HepG2 (cell line): Measurements from ENCODE around the gene NPPC. TPM values are rescaled to one million over a fixed set of nuclear protein-coding genes. Genes with fewer than 3 reads are reported as not detected.
"Not testable (repeated sequence)": the region's sequence is repeated elsewhere in the genome, so short reads cannot be mapped to it uniquely, and the experiment has no call there.

Experiments used
- ATAC-seq: fragments of 200-7000 bp; cut with Tn5 transposase; 3 replicates; pipeline ENCODE4 v1.9.1; 2020; ENCODE audit warnings: mild to moderate bottlenecking, moderate library complexity
- BruUV-seq: library from RNA; stranded (reverse); fragments of 400-500 nt; replicated peaks from 2 replicates; lab custom pipeline; 2021; lab: Mats Ljungman, UMichigan
- CTCF ChIA-PET: fragments of 300-600 bp; formaldehyde crosslinking; extraction: SDS; loops from one replicate; lab custom pipeline; 2021; ENCODE audit warnings: low total read pairs, inconsistent platforms, low intra/inter-chr PET ratio; lab: Yijun Ruan, JAX
- POLR2A ChIA-PET: fragments of 350-600 bp; sonication (Branson Sonifier 250); formaldehyde crosslinking; loops from one replicate; lab custom pipeline; 2020; ENCODE audit warnings: antibody characterized with exemption, inconsistent platforms; lab: Yijun Ruan, JAX
- DNase-seq: peaks from one replicate; pipeline ENCODE4 v3.0.0-alpha.2; 2015; ENCODE audit warnings: low spot score
- FAIRE-seq: peaks from 3 replicates; lab custom pipeline; 2011; peaks lifted over from hg19 to GRCh38; lab: Jason Lieb, UNC
- H2AFZ ChIP-seq: one replicate; pipeline ENCODE4 v1.6.1; 2011; ENCODE audit warnings: low read length, inconsistent platforms
- H3K27ac ChIP-seq: fragments of 300-600 bp; 3 replicates; pipeline ENCODE4 v1.8.0; 2011; ENCODE audit warnings: mixed run types, mild to moderate bottlenecking, mixed read lengths, low read length, inconsistent platforms; ENCODE audit not compliant: insufficient read depth; ENCODE audit errors: extremely low read length
- H3K27me3 ChIP-seq, 2 experiments: fragments of 200-600 bp in 1 of 2; 2 replicates in 1 of 2; 3 replicates in 1 of 2; pipeline versions ENCODE4 v1.6.0 to v1.8.0; 2011; ENCODE audit warnings: low read length in 2 of 2, mild to moderate bottlenecking in 2 of 2, moderate library complexity in 2 of 2, inconsistent platforms in 1 of 2; ENCODE audit not compliant: insufficient read depth in 2 of 2, control insufficient read depth in 1 of 2
- H3K36me3 ChIP-seq, 2 experiments: fragments of 200-600 bp in 1 of 2; replicated peaks in 1 of 2; 2 replicates in 1 of 2; 3 replicates in 1 of 2; pipeline versions ENCODE4 v1.5.1 to v1.8.0; 2011; ENCODE audit warnings: low read length in 2 of 2, inconsistent platforms in 1 of 2; ENCODE audit not compliant: insufficient read depth in 2 of 2, control insufficient read depth in 1 of 2
- H3K4me1 ChIP-seq: 2 replicates; pipeline ENCODE4 v1.5.1; 2012; ENCODE audit warnings: low read length, inconsistent platforms; ENCODE audit not compliant: insufficient read depth
- H3K4me2 ChIP-seq: 2 replicates; pipeline ENCODE4 v1.6.0; 2011; ENCODE audit warnings: low read depth, low read length, inconsistent platforms
- H3K4me3 ChIP-seq, 3 experiments: fragments of 200-600 bp in 1 of 3; sonication (generic), shearing (Covaris generic) in 1 of 3; replicated peaks in 1 of 3; 2 replicates each; pipeline ENCODE4 v1.5.1; 2011 to 2016; ENCODE audit warnings: low read length in 3 of 3, inconsistent platforms in 2 of 3, low read depth in 2 of 3, mild to moderate bottlenecking in 2 of 3, control low read depth in 1 of 3, mixed read lengths in 1 of 3; ENCODE audit not compliant: insufficient read depth in 1 of 3
- H3K79me2 ChIP-seq: one replicate; pipeline ENCODE4 v1.6.1; 2011; ENCODE audit warnings: low read length, inconsistent platforms; ENCODE audit not compliant: insufficient read depth
- H3K9ac ChIP-seq: 2 replicates; pipeline ENCODE4 v1.6.0; 2011; ENCODE audit warnings: mild to moderate bottlenecking, low read depth, low read length, inconsistent platforms; ENCODE audit not compliant: insufficient read depth
- H3K9me3 ChIP-seq: 2 replicates; pipeline ENCODE4 v1.5.1; 2012; ENCODE audit warnings: mild to moderate bottlenecking, low read length
- H4K20me1 ChIP-seq: 2 replicates; pipeline ENCODE4 v1.6.0; 2011; ENCODE audit warnings: inconsistent platforms, mild to moderate bottlenecking, low read length, moderate library complexity; ENCODE audit not compliant: insufficient read depth
- CHD4 ChIP-seq: fragments of 200-600 bp; sonication (generic); IDR thresholded peaks from 2 replicates; pipeline ENCODE4 v1.7.0; 2017; ENCODE audit warnings: mild to moderate bottlenecking, low read length, borderline replicate concordance
- FIP1L1 ChIP-seq: fragments of 200-400 bp; formaldehyde crosslinking; IDR thresholded peaks from 2 replicates; pipeline ENCODE4 v1.6.1; 2018; ENCODE audit warnings: low read depth, mild to moderate bottlenecking, low read length, moderate library complexity, borderline replicate concordance; ENCODE audit not compliant: insufficient read depth
- GATAD2A ChIP-seq: IDR thresholded peaks from 2 replicates; pipeline ENCODE4 v1.6.1; 2016
- MBNL3 ChIP-seq: fragments of 250-450 bp; sonication (Bioruptor Pico); conservative IDR thresholded peaks from 2 replicates; pipeline ENCODE4 v1.8.0; 2022; ENCODE audit warnings: mild to moderate bottlenecking, inconsistent platforms
- NFIC ChIP-seq: IDR thresholded peaks from 2 replicates; pipeline ENCODE4 v1.6.1; 2012; ENCODE audit warnings: mild to moderate bottlenecking, low read length, inconsistent platforms
- USF2 ChIP-seq, 2 experiments: sonication (generic) in 1 of 2; formaldehyde crosslinking in 1 of 2; IDR thresholded peaks; 2 replicates each; pipeline versions ENCODE4 v1.5.1 to v1.6.1; 2011 to 2020; ENCODE audit warnings: borderline replicate concordance in 1 of 2, low read depth in 1 of 2, low read length in 1 of 2, mild to moderate bottlenecking in 1 of 2, missing genetic modification reagents in 1 of 2, moderate library complexity in 1 of 2
- ZNF30 ChIP-seq: sonication (generic); formaldehyde crosslinking; IDR thresholded peaks from 2 replicates; pipeline ENCODE4 v1.5.0; 2020; ENCODE audit warnings: mild to moderate bottlenecking, missing genetic modification reagents
- ZNF569 ChIP-seq: sonication (generic); formaldehyde crosslinking; IDR thresholded peaks from 2 replicates; pipeline ENCODE4 v1.5.0; 2020; ENCODE audit warnings: mild to moderate bottlenecking, missing genetic modification reagents, moderate library complexity, borderline replicate concordance
- ZNF629 ChIP-seq: sonication (generic); formaldehyde crosslinking; conservative IDR thresholded peaks from 2 replicates; pipeline ENCODE4 v1.5.0; 2020; ENCODE audit warnings: missing genetic modification reagents
- WGBS: methylation state at CpG from one replicate; pipeline ENCODE4 v1.1.6; 2017; ENCODE audit warnings: low lambda C conversion rate; 5-methylcytosine and 5-hydroxymethylcytosine counted together
- in situ Hi-C: cut with HindIII; loops from 2 replicates; pipeline ENCODE4 v1.10.0; 2017; ENCODE audit warnings: low pct_unique_long_range_greater_than_20kb; ENCODE audit not compliant: extremely low pct_ligation_motif_present
- intact Hi-C: fragments of 100-400 bp; cut with micrococcal nuclease; formaldehyde crosslinking; loops from one replicate; pipeline ENCODE4 v1.10.0; 2022; ENCODE audit not compliant: unreplicated experiment
- polyA plus RNA-seq, 8 experiments: library from polyadenylated mRNA; depleted of rRNA in 3 of 8; stranded (reverse) in 7 of 8; unstranded in 1 of 8; fragments of >200 nt; fragmentation: Illumina TruSeq in 4 of 8; extraction: Trizol in 4 of 8; gene quantifications; 2 replicates each; pipeline versions ENCODE4 v1.2.1 to v1.2.3, GENCODE V29; 2011 to 2016; ENCODE audit warnings: low read depth in 4 of 8, missing spikeins in 1 of 8, mixed read lengths in 1 of 8; ENCODE audit not compliant: insufficient read depth in 1 of 8
- total RNA-seq, 5 experiments: library from RNA; depleted of rRNA; stranded (reverse); fragments of >200 nt; fragmentation: Illumina TruSeq; extraction: Trizol; gene quantifications; 2 replicates each; pipeline ENCODE4 v1.2.3, GENCODE V29; 2016; ENCODE audit warnings: low read depth in 1 of 5

NPPC gene
- total and polyA plus RNA-seq, 2 of the 13 experiments (the other 11 are each of a cell fraction or from before 2014, with no cell fraction given) = 0.11 TPM; not detected in 1

DNA sequence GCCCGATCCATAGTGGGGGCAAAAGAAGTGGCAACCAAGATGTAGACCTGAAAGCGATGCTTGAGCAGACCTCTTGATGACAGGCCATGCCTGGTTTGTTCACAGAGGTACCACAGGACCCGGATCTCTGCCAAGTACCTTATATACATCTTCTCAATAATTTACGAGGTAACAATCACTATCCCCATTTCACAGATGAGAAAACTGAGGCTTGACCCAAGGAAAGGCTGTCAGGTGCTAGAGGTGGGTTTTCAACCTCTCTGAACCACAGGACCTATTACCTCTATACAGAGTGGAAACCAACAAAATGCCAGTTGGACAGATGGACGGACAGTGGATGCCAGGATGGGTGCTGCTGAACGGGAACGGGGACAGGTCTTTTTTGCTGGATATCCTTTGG is 21.5 kb upstream of the NPPC start (continued):
- no peak for TF ChIP-seq GATAD2A (CRISPR knock-in tag)
- TF ChIP-seq MBNL3 (CRISPR knock-in tag) = no peak
- no peak for TF ChIP-seq ZNF569 (CRISPR knock-in tag)
- peak; percentile 74; the same call in 1 of the 2 replicates for TF ChIP-seq CHD4
- TF ChIP-seq ZNF30 = no peak
- TF ChIP-seq USF2 (IDR thresholded peaks at IDR 0.05; ENCODE audit: low read depth, low read length) = no peak
- no peak for TF ChIP-seq USF2 (CRISPR knock-in tag; IDR thresholded peaks at IDR 0.05; ENCODE audit: borderline replicate concordance)
- TF ChIP-seq FIP1L1 = no peak
- peak; percentile 91 for TF ChIP-seq ZNF629
- TF ChIP-seq NFIC = no peak

- H3K4me2 ChIP-seq, ATAC-seq, H3K36me3 ChIP-seq, H3K4me3 ChIP-seq, H3K4me1 ChIP-seq, FAIRE-seq, H4K20me1 ChIP-seq, DNase-seq, BruUV-seq, intact Hi-C loops, H3K9me3 ChIP-seq, H3K79me2 ChIP-seq, H3K9ac ChIP-seq, H3K27ac ChIP-seq, H2AFZ ChIP-seq, in situ Hi-C loops, CTCF ChIA-PET: not testable (repeated sequence)
- POLR2A ChIA-PET = interaction anchor here (1.0 kb wide), 1 partner anchor 13 kb away, joined by 3 read pairs; no protein-coding TSS in a partner anchor
- H3K27me3 ChIP-seq = peaks cover 5 to 20% of the 10 kb centered on the region in 2 experiments
- 33% methylated on average over 11 of the region's 11 CpGs for WGBS
Measured at GRCh38 chr2:231947112-231947511, 20.9 kb upstream of the NPPC start.
